Measurements from ENCODE around the gene RSPH4A. TPM values are rescaled to one million over a fixed set of nuclear protein-coding genes. Genes with fewer than 3 reads are reported as not detected.

The RSPH4A gene
- total and polyA plus RNA-seq, 9 of the 15 experiments (the other 6 are each of a cell fraction or from before 2014, with no cell fraction given), result 0.04 to 0.30 (median 0.11) TPM

- TF ChIP-seq RERE (CRISPR knock-in tag; IDR thresholded peaks at IDR 0.05; ENCODE audit: borderline replicate concordance) (peak; percentile 84; the same call in 1 of the 2 replicates), ZNF3 (CRISPR knock-in tag; IDR thresholded peaks at IDR 0.05) (no peak), NR4A1 (CRISPR knock-in tag; IDR thresholded peaks at IDR 0.05) (no peak; the same call in 1 of the 2 replicates), NR4A1 (tag; IDR thresholded peaks at IDR 0.05) (no peak), AFF4 (CRISPR knock-in tag; IDR thresholded peaks at IDR 0.05) (peak; percentile 95), NONO (IDR thresholded peaks at IDR 0.05; ENCODE audit: low read depth in 2 of 2, low read length in 1 of 2) (peak in 1 of 2 experiments; percentile 19; a peak in 1 of 4 replicates), HDGF (IDR thresholded peaks at IDR 0.05) (no peak), TFE3 (CRISPR knock-in tag; IDR thresholded peaks at IDR 0.05) (no peak), HEY1 (CRISPR knock-in tag; IDR thresholded peaks at IDR 0.05; ENCODE audit: borderline replicate concordance) (no peak), ZNF165 (CRISPR knock-in tag; IDR thresholded peaks at IDR 0.05; ENCODE audit: borderline replicate concordance) (no peak), UBTF (IDR thresholded peaks at IDR 0.05; ENCODE audit: borderline replicate concordance in 1 of 2, low read depth in 2 of 2, low read length in 2 of 2) (peak in 1 of 2 experiments; percentile 49; a peak in 1 of 4 replicates), ZNF431 (CRISPR knock-in tag; IDR thresholded peaks at IDR 0.05) (peak; percentile 26; the same call in 1 of the 2 replicates), ZNF23 (CRISPR knock-in tag; IDR thresholded peaks at IDR 0.05) (no peak)
Measured at GRCh38 chr6:116680880-116681672, 64.8 kb downstream of the RSPH4A start, which contains the start of gene KPNA5 (continued).

Measured in K562 (cell line).